NCI-H345 treated with DMSO at 0.1 percent for 48 hours (cell line): ENCODE results near the gene TMSB15C.
A peak's percentile ranks its signal among the peaks of the same experiment; 100 is the strongest.
"Not testable (repeated sequence)": the region's sequence is repeated elsewhere in the genome, so short reads cannot be mapped to it uniquely, and the experiment has no call there.

ENCODE experiments used
- DNase-seq: peaks from one replicate; lab custom pipeline; 2025; ENCODE audit not compliant: unreplicated experiment; lab: John Stamatoyannopoulos, UW

The TMSB15C gene

DNA sequence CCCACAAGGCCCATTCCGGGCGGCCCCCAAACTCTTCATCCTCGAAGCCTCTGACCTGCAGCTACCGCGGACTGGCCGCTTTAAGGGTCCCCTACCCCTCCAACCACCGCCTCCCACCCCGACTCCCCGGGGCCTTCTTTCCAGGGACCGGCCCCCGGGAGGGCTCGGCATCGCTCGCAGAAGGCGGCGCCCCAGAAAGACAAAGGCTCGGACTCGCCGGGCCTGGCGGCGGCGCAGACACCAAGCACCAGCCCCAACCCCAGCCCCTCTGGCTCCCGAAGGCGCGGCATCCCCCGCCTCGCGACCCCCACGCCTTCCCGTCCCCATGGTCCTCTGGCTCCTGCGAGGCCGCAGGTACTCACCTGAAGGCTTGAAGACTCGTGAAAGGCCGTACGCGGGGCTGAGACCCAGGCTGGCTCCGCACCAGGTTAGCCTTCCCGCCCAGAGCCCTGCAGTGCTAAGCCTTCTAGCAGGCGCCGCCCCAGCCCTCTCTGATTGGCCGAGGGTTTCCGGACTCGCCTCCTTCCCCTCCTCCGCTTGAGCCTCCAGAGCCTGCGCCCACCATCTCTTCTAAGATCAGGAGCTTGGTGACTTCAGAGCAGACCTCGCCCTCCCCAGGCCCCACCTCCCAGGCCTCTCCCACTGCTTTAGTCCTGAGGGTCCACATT, at the start of gene TMSB15C:
TSS of gene TMSB15C (minus strand) at position 459 of the 668 bp plus-strand sequence.
- not testable (repeated sequence) for DNase-seq

GRCh38 chrX:104122829-104123228, 46.8 kb upstream of the TMSB15C start:
- no peak for DNase-seq

GRCh38 chrX:104118765-104119164, 42.7 kb upstream of the TMSB15C start:
- DNase-seq: peak; percentile 3

DNA sequence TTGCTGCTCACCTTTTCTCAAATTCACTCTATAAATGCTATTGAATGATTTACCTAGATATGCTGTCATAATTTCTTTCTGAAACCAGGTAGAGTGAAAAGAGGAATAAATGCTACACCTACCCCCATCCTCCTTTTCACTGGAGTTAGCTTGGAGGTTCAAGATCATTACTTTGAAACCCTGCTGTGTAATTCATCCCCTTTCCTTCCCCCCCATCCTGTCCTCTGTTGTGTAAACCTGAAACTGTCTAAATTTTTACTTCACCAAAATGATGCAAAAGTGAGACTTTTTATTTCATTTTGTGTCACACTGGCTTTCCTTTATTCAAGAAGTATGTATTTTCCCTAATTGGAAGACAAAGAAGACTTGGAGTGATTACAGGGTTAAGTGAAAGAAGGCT, 41.7 kb upstream of the TMSB15C start:
- DNase-seq: no peak

- peak; percentile 26 for DNase-seq
Measured at GRCh38 chrX:104113222-104113965, 37.4 kb upstream of the TMSB15C start.

DNA sequence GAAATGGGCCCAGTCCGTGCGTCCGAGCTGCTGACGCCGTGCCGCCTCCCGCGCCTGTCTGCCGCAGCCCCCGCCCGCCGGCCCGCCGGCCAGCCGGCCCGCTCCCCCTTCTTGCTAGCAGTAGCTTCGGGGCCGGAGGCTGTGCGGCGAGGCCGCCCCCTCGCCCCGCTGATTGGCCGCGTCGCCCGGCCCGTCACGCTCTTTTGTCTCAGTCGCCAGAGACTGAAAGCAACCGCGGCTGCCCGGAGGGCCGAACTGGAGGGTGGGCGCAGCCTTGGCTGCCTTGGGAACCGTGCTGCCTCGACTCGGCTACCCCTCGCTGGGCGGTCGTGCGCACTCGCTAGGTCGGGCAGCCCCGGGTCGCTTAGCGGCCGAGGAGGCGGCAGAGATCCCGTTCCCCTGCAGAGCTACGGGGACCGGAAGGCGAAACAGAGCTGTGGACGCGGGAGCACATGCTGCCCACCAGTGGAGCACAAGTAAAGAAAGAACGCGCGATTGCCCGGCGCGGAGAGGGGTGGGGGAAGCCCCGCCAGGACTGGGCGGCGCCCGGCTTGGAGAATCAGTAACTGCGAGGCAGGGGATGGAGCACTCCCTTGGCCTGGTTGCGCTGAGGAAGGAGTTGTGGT, 36.4 kb upstream of the TMSB15C start, which contains the start of gene ZCCHC18:
TSS of gene ZCCHC18 (plus strand) at position 198 of the 626 bp plus-strand sequence. CDS start 1,589 bp downstream, outside the sequence.
- peak; percentile 42 for DNase-seq

DNA sequence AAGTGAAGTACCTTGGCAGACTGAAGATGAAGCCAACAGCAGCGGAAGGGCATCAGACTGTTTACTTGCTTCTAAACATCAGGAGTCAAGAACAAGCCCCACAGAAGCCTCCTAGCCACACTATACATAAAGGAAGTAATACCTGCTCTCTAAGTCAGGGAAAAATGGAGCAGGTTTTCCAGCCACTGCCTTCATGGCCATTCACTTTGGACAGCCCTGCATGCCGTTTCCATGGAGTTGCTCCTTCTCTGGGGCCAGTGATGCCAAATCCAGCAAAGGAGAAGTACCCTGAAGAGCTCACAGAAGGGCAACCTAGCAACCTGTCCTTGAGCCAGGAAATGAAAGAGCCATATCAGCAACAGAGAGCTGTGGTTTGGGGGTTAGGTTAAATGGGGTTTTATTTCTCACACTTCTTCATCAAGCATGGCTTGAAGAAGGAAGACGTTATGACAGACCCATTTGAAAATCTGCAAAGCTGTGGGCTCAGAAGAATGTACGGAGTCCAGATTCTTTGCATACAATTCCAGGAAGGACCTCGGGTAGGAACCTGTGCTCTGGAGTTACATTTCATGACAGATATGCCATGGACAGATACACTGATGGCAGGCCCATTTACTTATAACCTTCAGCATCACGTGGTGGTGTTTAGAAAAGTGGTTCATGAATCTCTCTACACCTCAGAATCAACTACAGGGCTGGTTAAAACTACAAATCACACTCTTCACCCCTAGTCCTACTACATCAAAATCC, 34.6 kb upstream of the TMSB15C start:
- not testable (repeated sequence) for DNase-seq

GRCh38 chrX:104108955-104109354, 32.9 kb upstream of the TMSB15C start:
- DNase-seq: no peak

DNA sequence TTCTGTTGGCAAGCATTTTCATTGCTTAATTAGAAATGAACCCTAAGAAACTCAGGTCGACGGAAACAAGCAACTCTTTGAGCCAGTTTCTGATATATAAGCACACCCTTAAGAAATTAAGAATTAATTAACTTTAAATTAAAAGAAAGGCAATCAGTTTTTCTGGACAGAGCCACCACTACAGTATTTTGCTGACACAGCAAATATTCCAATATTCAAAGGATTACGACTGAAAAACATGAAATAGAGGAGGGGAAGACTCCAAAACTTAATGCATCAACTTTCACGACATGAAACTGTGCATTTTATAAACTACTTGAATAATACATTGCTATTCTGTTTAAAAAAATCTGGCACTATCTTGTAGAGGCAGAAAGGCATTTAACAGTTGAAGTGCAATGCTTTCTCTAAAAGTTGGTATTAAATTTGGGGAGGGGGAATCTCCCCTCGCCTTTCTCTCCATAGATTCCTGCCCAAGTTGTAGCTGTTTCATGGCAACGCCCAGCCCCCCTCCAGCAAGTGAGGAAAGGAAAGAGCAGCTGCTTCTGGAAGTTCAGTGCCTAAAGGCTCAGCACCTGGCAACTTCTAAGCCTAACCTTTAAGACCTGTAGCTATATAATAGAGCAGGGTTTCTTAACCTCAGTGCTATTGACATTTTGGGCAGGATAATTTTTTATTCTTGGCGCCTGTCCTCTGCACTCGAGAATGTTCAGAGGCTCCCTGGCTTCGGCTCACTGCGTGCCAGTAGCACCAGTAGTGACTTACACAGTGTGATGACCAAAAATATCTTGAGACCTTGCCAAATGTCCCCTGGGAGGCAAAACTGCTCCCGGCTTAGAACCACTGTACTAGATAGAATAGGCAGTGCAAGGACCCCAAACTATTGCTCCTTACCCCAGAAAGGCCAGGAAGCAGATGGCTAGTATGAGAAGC, 29.6 kb upstream of the TMSB15C start:
- no peak for DNase-seq

GRCh38 chrX:104104676-104105075, 28.6 kb upstream of the TMSB15C start:
- DNase-seq: no peak

DNA sequence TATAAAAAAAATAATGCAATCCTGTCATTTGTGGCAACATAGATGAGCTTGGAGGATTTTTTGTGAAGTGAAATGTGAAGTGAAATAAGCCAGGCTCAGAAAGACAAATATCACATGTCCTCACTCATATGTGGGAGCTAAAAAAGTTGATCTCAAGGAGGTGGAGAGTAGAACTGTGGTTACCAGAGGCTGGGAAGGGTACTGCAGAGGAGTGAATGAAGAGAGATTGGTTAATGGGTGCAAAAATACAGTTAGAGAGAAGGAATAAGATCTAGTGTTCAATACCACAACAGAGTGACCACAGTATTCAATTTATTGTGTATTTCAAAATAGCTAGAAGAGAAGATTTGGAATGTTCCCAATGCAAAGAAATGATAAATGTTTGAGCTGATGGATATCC, 22.9 kb upstream of the TMSB15C start:
- DNase-seq: no peak

DNA sequence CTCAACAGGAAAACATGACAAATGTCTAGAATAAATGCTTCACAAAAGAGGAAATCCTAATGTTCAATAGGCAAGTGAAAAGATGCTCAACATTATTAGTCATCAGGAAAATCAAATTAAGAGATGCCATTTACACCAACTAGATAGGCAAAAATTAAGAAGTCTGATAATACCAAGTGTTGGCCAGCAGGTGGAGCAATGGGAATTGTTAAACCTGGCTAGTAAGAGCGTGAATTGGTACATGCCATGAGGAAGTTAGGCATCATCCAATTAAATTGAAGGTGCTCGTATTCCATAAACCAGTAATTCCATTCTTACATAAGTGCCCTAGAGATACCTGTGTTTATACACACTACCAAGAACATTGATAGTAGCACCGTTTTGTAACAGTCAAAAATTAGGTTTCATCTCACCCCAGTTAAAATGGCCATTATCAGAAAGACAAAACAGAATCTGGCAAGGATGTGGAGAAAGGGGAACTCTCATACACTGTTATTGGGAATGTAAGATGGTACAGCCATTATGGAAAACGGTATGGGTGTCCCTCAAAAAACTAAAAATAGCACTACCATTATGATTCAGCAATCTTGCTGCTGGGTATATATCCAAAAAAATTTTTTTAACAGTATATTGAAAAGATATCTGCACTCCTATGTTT, 22.2 kb upstream of the TMSB15C start:
- peak; percentile 39 for DNase-seq

- no peak for DNase-seq
Measured at GRCh38 chrX:104085919-104086318, 9.9 kb upstream of the TMSB15C start.

DNA sequence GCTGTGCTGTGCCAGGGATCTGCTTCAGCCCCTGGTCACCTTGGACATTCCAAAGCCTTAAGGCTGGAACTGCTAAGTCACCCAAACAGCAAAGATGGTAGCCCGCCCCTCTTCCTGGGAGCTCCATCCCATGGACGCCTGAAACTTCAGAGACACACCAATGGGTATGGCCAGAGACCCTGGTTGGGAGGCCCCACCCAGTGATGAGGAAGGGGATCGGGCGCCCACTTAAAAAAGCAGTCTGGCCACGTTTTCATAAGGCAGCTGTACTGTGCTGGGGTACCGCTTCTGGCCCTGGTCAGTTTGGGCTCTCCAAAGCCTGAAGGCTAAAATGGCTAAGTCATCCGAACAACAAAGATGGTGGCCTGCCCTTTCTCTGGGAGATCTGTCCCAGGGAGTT, 9.4 kb upstream of the TMSB15C start:
- DNase-seq: no peak

DNA sequence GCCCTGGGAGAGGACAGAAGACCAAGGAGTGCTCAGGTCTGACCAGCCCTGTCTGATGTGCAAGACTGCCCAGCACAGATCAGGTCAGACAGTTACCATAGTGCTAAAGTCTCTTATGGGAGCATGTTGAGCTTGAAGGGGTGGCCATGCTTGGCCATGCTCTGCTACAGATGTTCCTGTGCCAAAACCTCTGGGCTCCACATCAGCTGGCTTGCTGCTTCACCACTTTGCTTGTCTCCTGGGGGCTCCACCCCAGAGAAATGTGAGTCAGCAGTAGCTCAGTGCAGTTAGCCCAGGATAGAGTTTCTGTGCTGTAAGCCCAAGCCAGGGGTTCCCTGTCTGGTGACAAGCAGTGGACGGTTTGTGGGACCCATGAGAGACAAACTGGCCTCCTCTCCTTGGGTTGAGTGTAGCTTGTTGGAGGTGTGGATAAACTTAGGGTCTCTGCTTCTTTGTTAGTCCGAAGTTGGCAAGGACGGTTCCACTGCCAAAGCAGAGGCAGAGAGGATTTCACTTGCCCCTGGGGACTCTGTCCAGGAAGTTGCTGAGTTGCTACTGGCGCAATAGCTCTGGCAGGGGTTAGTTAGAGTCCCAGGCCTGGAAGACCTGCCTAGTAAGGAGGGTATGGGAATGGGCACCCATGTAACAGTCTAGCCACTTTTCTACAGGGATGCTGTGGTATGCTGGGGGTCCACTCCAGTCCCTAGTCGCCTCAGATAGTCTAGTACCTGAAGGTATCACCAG, 8.7 kb upstream of the TMSB15C start:
- DNase-seq: no peak

DNA sequence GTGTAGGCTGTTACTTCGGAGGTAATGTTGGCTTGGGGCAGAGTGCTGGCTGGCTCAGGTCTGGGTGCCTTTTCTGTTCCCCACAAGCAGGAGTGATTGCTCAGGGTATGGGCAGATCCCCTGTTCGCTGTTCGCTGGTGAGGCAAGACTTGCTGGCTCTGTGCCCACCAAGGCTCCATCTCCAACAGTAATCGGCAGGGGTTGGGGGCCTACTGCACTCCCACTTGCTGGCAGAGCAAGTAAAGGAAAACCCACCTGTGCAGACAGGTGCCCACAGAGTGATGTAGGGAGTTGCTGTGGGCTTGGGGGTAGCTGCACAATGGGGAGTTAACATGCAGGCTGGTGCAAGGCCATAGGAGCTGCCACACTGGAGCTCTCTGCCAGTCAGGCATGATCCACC, 8.0 kb upstream of the TMSB15C start:
- no peak for DNase-seq

DNA sequence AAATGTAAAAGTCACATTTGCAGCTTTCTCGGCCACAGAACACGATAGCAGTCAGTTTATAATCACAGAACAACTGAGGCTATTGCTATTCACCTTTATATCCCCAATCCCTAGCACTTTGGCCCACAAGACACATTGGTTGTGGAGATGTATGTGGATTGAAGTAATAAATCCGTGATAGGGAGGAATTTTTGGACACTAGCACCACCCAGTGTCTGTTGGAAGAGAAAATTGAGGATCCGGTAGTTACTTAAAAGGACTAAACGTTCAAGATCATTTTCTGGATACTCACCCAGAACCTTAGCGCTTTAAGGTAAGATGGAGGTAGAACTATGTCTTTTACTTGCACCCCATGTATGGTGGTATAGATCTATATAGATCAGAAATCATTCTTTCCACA, 1.8 kb upstream of the TMSB15C start:
- DNase-seq: not testable (repeated sequence)

DNA sequence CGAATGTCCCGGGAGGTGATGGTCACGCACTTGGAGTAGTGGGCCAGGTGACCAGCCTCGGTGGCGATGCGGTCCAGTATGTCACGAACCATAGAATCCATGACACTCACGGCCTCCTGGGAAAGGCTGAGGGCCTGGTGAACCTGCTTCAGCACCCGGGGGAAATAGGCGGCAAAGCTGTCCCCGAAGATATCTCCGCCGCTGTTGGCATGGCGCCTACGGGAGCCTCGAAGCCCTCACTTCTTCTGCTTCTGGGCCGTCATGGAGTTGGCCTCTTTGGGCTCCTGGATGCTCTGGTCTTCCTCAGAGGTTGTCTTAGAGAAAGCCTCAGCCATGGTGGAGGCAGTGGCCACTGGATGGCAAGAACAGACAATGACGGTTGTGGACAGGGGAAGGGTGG, 13.4 kb downstream of the TMSB15C start:
- DNase-seq: not testable (repeated sequence)

DNA sequence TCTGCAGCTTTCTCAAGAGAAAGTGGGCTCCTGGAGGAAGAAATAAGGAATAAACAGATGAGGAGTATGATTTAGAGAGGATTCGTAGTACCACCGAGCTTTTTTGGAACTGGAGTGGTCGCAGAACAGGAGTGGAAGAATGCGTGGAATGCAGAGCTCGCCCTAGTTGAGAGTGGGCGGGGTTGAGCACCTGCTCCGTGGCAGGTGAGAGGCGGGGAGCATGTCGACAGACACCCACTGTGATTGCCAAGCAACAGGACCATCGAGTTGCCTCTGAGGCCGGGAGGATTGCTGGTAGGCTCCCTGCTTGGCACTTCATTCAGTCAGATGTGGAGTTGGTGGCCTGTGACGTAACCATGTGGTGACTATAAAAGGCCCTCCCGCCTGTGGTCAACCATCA, 21.1 kb downstream of the TMSB15C start:
- not testable (repeated sequence) for DNase-seq
